OCI-LY7 (cell line): ENCODE data around the gene ADD2.

Experiments
- EZH2phosphoT487 ChIP-seq: fragments of 200-600 bp; sonication (generic); IDR thresholded peaks from 2 replicates; pipeline ENCODE4 v1.6.1; 2018; ENCODE audit warnings: low read depth, borderline replicate concordance, mild to moderate bottlenecking, mixed run types, antibody characterized with exemption, low read length, moderate library complexity, mixed read lengths
- TF ChIP-seq, protein P1 (sequence below): fragments of 200-600 bp; sonication (generic); conservative IDR thresholded peaks from 2 replicates; pipeline ENCODE4 v1.5.1; 2014; ENCODE audit warnings: mild to moderate bottlenecking, antibody characterized with exemption, low read length, moderate library complexity, mixed read lengths

DNA sequence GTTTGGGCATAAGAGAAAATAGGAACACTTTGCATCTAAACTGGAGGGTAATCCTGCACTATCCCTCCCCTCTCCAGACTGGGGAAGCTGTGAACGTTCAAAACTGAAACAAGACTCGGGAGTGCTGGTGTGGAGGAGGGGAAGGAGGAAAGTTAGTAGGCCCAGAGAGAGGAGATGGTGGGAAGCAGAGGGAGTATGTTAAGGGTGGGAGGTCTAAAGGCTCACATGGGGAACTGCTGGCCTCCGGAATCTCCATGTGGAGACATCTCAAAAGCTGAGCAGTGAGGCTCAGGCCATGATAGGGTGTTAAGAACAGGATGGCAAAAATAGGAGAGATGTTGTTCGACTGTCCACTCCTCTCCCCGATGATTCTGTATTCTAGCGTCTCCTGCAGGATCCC lies 47.9 kb downstream of the ADD2 start:
- TF ChIP-seq, protein P1, sequence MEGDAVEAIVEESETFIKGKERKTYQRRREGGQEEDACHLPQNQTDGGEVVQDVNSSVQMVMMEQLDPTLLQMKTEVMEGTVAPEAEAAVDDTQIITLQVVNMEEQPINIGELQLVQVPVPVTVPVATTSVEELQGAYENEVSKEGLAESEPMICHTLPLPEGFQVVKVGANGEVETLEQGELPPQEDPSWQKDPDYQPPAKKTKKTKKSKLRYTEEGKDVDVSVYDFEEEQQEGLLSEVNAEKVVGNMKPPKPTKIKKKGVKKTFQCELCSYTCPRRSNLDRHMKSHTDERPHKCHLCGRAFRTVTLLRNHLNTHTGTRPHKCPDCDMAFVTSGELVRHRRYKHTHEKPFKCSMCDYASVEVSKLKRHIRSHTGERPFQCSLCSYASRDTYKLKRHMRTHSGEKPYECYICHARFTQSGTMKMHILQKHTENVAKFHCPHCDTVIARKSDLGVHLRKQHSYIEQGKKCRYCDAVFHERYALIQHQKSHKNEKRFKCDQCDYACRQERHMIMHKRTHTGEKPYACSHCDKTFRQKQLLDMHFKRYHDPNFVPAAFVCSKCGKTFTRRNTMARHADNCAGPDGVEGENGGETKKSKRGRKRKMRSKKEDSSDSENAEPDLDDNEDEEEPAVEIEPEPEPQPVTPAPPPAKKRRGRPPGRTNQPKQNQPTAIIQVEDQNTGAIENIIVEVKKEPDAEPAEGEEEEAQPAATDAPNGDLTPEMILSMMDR = no peak
- TF ChIP-seq EZH2phosphoT487 = no peak
